ENCODE measurements around the gene TMEM161A.

The TMEM161A gene

GRCh38 chr19:19096641-19097627 is 41.3 kb downstream of the TMEM161A start:
- FAIRE-seq, result no peak

- no peak for FAIRE-seq
Measured at GRCh38 chr19:19095691-19096090, 42.6 kb downstream of the TMEM161A start.

- no peak for FAIRE-seq
Measured at GRCh38 chr19:19094513-19094912, 43.8 kb downstream of the TMEM161A start.

- no peak for FAIRE-seq
Measured at GRCh38 chr19:19087676-19088075, 50.6 kb downstream of the TMEM161A start.

- no peak for FAIRE-seq
Measured at GRCh38 chr19:19083413-19084178, 54.7 kb downstream of the TMEM161A start.

GRCh38 chr19:19081642-19082151 is 56.6 kb downstream of the TMEM161A start:
- no peak for FAIRE-seq

GRCh38 chr19:19079571-19079970 is 58.7 kb downstream of the TMEM161A start:
- no peak for FAIRE-seq

GRCh38 chr19:19078801-19079200 is 59.5 kb downstream of the TMEM161A start:
- no peak for FAIRE-seq

- no peak for FAIRE-seq
Measured at GRCh38 chr19:19077103-19077502, 61.2 kb downstream of the TMEM161A start.

- no peak for FAIRE-seq
Measured at GRCh38 chr19:19076476-19076875, 61.8 kb downstream of the TMEM161A start.

- no peak for FAIRE-seq
Measured at GRCh38 chr19:19075126-19075525, 63.2 kb downstream of the TMEM161A start.

- FAIRE-seq, result no peak
Measured at GRCh38 chr19:19074196-19074882, 63.9 kb downstream of the TMEM161A start.

GRCh38 chr19:19071897-19072296 is 66.4 kb downstream of the TMEM161A start:
- FAIRE-seq, result no peak
